Gastrocnemius medialis (tissue), 4 donors: ENCODE results near the gene TMEM200B.

Experiments
- CTCF ChIP-seq, 5 experiments: fragments of 450-650 bp in 3 of 5; fragments of 200-600 bp in 2 of 5; sonication (generic) in 2 of 5; IDR thresholded peaks in 4 of 5; conservative IDR thresholded peaks in 1 of 5; 1 replicate in 4 of 5; 2 replicates in 1 of 5; pipeline ENCODE4 v1.5.1; 2016 to 2019; ENCODE audit warnings: antibody characterized with exemption in 5 of 5, mild to moderate bottlenecking in 3 of 5, moderate library complexity in 3 of 5
- POLR2A ChIP-seq, 2 donors: fragments of 450-650 bp; IDR thresholded peaks; one replicate each; pipeline ENCODE4 v1.6.1; 2017; ENCODE audit warnings: antibody characterized with exemption in 2 of 2, mild to moderate bottlenecking in 2 of 2, moderate library complexity in 2 of 2

- TF ChIP-seq POLR2A (IDR thresholded peaks at IDR 0.05): no peak
- TF ChIP-seq CTCF (IDR thresholded peaks at IDR 0.05 in 4 of 5, conservative IDR thresholded peaks at IDR 0.05 in 1 of 5): no peak
These were observed 10.1 kb downstream of the TMEM200B start for GRCh38 chr1:29113413-29114117.
